IMR-90 (cell line): ENCODE results near the gene DSCAML1. TPM values are rescaled to one million over a fixed set of nuclear protein-coding genes. Genes with fewer than 3 reads are reported as not detected.

Experiments
- ATAC-seq: fragments of 200-7000 bp; cut with Tn5 transposase; 2 replicates; pipeline ENCODE4 v1.9.1; 2020; ENCODE audit warnings: low read depth, mild to moderate bottlenecking, moderate library complexity
- BruUV-seq: library from RNA; stranded (reverse); fragments of 400-500 nt; replicated peaks from 2 replicates; lab custom pipeline; 2021; lab: Mats Ljungman, UMichigan
- CTCF ChIA-PET: fragments of 300-600 bp; formaldehyde crosslinking; extraction: SDS; loops from one replicate; lab custom pipeline; 2021; ENCODE audit warnings: antibody characterized with exemption; lab: Yijun Ruan, JAX
- POLR2A ChIA-PET: fragments of 300-600 bp; sonication (Branson Sonifier 250); formaldehyde crosslinking; loops from one replicate; lab custom pipeline; 2022; ENCODE audit warnings: antibody characterized with exemption; ENCODE audit not compliant: unreplicated experiment; lab: Charles Lee
- DNase-seq: peaks from one replicate; pipeline ENCODE4 v3.0.0; 2013
- H2AFZ ChIP-seq: replicated peaks from 2 replicates; pipeline ENCODE3; 2013; ENCODE audit warnings: low read length, mild to moderate bottlenecking; ENCODE audit not compliant: poor library complexity
- H2AK5ac ChIP-seq: 2 replicates; pipeline ENCODE4 v1.6.1; 2013; ENCODE audit warnings: low read depth, low read length, inconsistent platforms
- H2AK9ac ChIP-seq: replicated peaks from 2 replicates; pipeline ENCODE3; 2013; ENCODE audit warnings: mild to moderate bottlenecking, low read depth, low read length, moderate library complexity; ENCODE audit not compliant: poor library complexity
- H2BK120ac ChIP-seq: 2 replicates; pipeline ENCODE4 v1.6.1; 2013; ENCODE audit warnings: low read depth, low read length, inconsistent platforms
- H2BK15ac ChIP-seq: 3 replicates; pipeline ENCODE4 v1.6.1; 2013; ENCODE audit warnings: low read depth, low read length, inconsistent platforms
- H2BK20ac ChIP-seq: 2 replicates; pipeline ENCODE4 v1.6.1; 2013; ENCODE audit warnings: low read depth, mild to moderate bottlenecking, inconsistent platforms, low read length, moderate library complexity
- H2BK5ac ChIP-seq: 2 replicates; pipeline ENCODE4 v1.6.1; 2013; ENCODE audit warnings: mild to moderate bottlenecking, low read depth, low read length, inconsistent platforms; ENCODE audit not compliant: poor library complexity, severe bottlenecking
- H3K14ac ChIP-seq: replicated peaks from 2 replicates; pipeline ENCODE4 v1.6.1; 2013; ENCODE audit warnings: low read depth, low read length, inconsistent platforms
- H3K18ac ChIP-seq: 2 replicates; pipeline ENCODE4 v1.6.1; 2013; ENCODE audit warnings: low read depth, low read length, control low read depth
- H3K23ac ChIP-seq: 2 replicates; pipeline ENCODE4 v1.6.1; 2013; ENCODE audit warnings: low read depth, low read length, inconsistent platforms
- H3K27ac ChIP-seq: 2 replicates; pipeline ENCODE4 v1.5.1; 2013; ENCODE audit warnings: mild to moderate bottlenecking, control low read depth, low read length; ENCODE audit not compliant: insufficient read depth
- H3K27me3 ChIP-seq: 2 replicates; pipeline ENCODE4 v1.6.1; 2013; ENCODE audit warnings: low read length; ENCODE audit not compliant: control insufficient read depth, insufficient read depth
- H3K36me3 ChIP-seq: 2 replicates; pipeline ENCODE4 v1.6.1; 2013; ENCODE audit warnings: low read length, mixed read lengths; ENCODE audit not compliant: control insufficient read depth, insufficient read depth
- H3K4ac ChIP-seq: 2 replicates; pipeline ENCODE4 v1.6.1; 2013; ENCODE audit warnings: low read depth, low read length, inconsistent platforms
- H3K4me1 ChIP-seq: 2 replicates; pipeline ENCODE4 v1.6.1; 2013; ENCODE audit warnings: low read length, mixed read lengths; ENCODE audit not compliant: control insufficient read depth, insufficient read depth
- H3K4me2 ChIP-seq: 2 replicates; pipeline ENCODE4 v1.6.1; 2013; ENCODE audit warnings: low read depth, mild to moderate bottlenecking, control low read depth, low read length, moderate library complexity
- H3K4me3 ChIP-seq: 2 replicates; pipeline ENCODE4 v1.5.1; 2013; ENCODE audit warnings: low read depth, mild to moderate bottlenecking, control low read depth, low read length, moderate library complexity; ENCODE audit not compliant: insufficient read depth
- H3K56ac ChIP-seq: 2 replicates; pipeline ENCODE4 v1.6.1; 2013; ENCODE audit warnings: low read length, inconsistent platforms; ENCODE audit not compliant: insufficient read depth; ENCODE audit errors: extremely low read depth
- H3K79me1 ChIP-seq, 2 experiments: 2 replicates each; pipeline ENCODE4 v1.6.1; 2013; ENCODE audit warnings: low read length in 2 of 2, inconsistent platforms in 1 of 2, low read depth in 1 of 2
- H3K9ac ChIP-seq: 2 replicates; pipeline ENCODE4 v1.6.1; 2013; ENCODE audit warnings: low read depth, low read length, control low read depth
- H3K9me1 ChIP-seq: 2 replicates; pipeline ENCODE4 v1.6.1; 2013; ENCODE audit warnings: low read length, inconsistent platforms; ENCODE audit not compliant: insufficient read depth
- H3K9me3 ChIP-seq: 2 replicates; pipeline ENCODE4 v1.6.1; 2013; ENCODE audit warnings: low read length; ENCODE audit not compliant: control insufficient read depth, insufficient read depth
- H4K20me1 ChIP-seq: 2 replicates; pipeline ENCODE4 v1.6.1; 2013; ENCODE audit warnings: low read length, inconsistent platforms; ENCODE audit not compliant: insufficient read depth
- H4K5ac ChIP-seq: 2 replicates; pipeline ENCODE4 v1.6.1; 2013; ENCODE audit warnings: mild to moderate bottlenecking, low read depth, low read length, control low read depth
- H4K8ac ChIP-seq, 2 experiments: 2 replicates each; pipeline ENCODE4 v1.6.1; 2013; ENCODE audit warnings: low read depth in 2 of 2, low read length in 2 of 2, control low read depth in 1 of 2, inconsistent platforms in 1 of 2
- H4K91ac ChIP-seq: 2 replicates; pipeline ENCODE4 v1.6.1; 2013; ENCODE audit warnings: low read depth, low read length, inconsistent platforms; ENCODE audit not compliant: insufficient read depth
- BHLHE40 ChIP-seq: fragments of 150-350 bp; IDR thresholded peaks from 2 replicates; pipeline ENCODE4 v1.6.1; 2016; ENCODE audit warnings: mild to moderate bottlenecking, low read depth, low read length
- CEBPB ChIP-seq: IDR thresholded peaks from 2 replicates; pipeline ENCODE4 v1.6.1; 2012; ENCODE audit warnings: low read depth, low read length, improper control_type of control experiment
- CHD1 ChIP-seq: IDR thresholded peaks from 2 replicates; pipeline ENCODE4 v1.6.1; 2012; ENCODE audit warnings: low read depth, low read length, improper control_type of control experiment
- CTCF ChIP-seq: conservative IDR thresholded peaks from 2 replicates; pipeline ENCODE4 v1.5.1; 2012; ENCODE audit warnings: mild to moderate bottlenecking, low read depth, low read length, improper control_type of control experiment
- ELK1 ChIP-seq: fragments of 150-350 bp; IDR thresholded peaks from 2 replicates; pipeline ENCODE4 v1.6.1; 2016; ENCODE audit warnings: low read depth, mild to moderate bottlenecking, low read length, moderate library complexity, borderline replicate concordance
- FOS ChIP-seq: fragments of 150-350 bp; IDR thresholded peaks from 2 replicates; pipeline ENCODE4 v1.6.1; 2016; ENCODE audit warnings: low read depth, low read length
- MAFK ChIP-seq: IDR thresholded peaks from 2 replicates; pipeline ENCODE4 v1.6.1; 2012; ENCODE audit warnings: low read depth, low read length, improper control_type of control experiment
- MAZ ChIP-seq: IDR thresholded peaks from 2 replicates; pipeline ENCODE4 v1.6.1; 2012; ENCODE audit warnings: low read depth, mild to moderate bottlenecking, low read length, improper control_type of control experiment, moderate library complexity, borderline replicate concordance
- MXI1 ChIP-seq: IDR thresholded peaks from 2 replicates; pipeline ENCODE4 v1.6.1; 2012; ENCODE audit warnings: low read depth, mild to moderate bottlenecking, low read length, moderate library complexity, borderline replicate concordance
- NFE2L2 ChIP-seq: fragments of 150-350 bp; IDR thresholded peaks from 2 replicates; pipeline ENCODE4 v1.6.1; 2016; ENCODE audit warnings: low read depth, mild to moderate bottlenecking, low read length
- POLR2A ChIP-seq: IDR thresholded peaks from 2 replicates; pipeline ENCODE4 v1.6.1; 2012; ENCODE audit warnings: mild to moderate bottlenecking, low read depth, low read length
- RAD21 ChIP-seq: IDR thresholded peaks from 2 replicates; pipeline ENCODE4 v1.6.1; 2012; ENCODE audit warnings: low read length, improper control_type of control experiment
- RCOR1 ChIP-seq: IDR thresholded peaks from 2 replicates; pipeline ENCODE4 v1.6.1; 2012; ENCODE audit warnings: mild to moderate bottlenecking, low read length, improper control_type of control experiment; ENCODE audit not compliant: insufficient replicate concordance
- RFX5 ChIP-seq: IDR thresholded peaks from 2 replicates; pipeline ENCODE4 v1.8.0; 2012; ENCODE audit warnings: low read depth, mild to moderate bottlenecking, low read length, moderate library complexity
- SMC3 ChIP-seq: fragments of 150-350 bp; IDR thresholded peaks from 2 replicates; pipeline ENCODE4 v1.6.1; 2016; ENCODE audit warnings: low read depth, mild to moderate bottlenecking, antibody characterized with exemption, low read length, moderate library complexity
- USF2 ChIP-seq: fragments of 150-350 bp; IDR thresholded peaks from 2 replicates; pipeline ENCODE4 v1.6.1; 2017; ENCODE audit warnings: mild to moderate bottlenecking, antibody characterized with exemption, low read length, low read depth
- WGBS, 2 experiments: methylation state at CpG; one replicate each; pipeline versions ENCODE4 v1.1.5 to v1.1.7; 2013; ENCODE audit warnings: missing lambda C conversion rate in 2 of 2; ENCODE audit not compliant: insufficient read length in 1 of 2; ENCODE audit errors: extremely low coverage in 2 of 2; 5-methylcytosine and 5-hydroxymethylcytosine counted together
- dilution Hi-C: fragments of 300-500 bp; cut with HindIII; formaldehyde crosslinking; loops from one replicate; pipeline ENCODE4 v1.14.3; 2018; ENCODE audit warnings: low sequenced_read_pairs; ENCODE audit not compliant: unreplicated experiment
- in situ Hi-C: fragments of 300-500 bp; cut with MboI; formaldehyde crosslinking; loops from 3 replicates; pipeline ENCODE4 v1.14.3; 2019; ENCODE audit warnings: low sequenced_read_pairs, inconsistent platforms, mixed read lengths
- intact Hi-C: fragments of 100-400 bp; cut with micrococcal nuclease; formaldehyde crosslinking; loops from 2 replicates; pipeline ENCODE4 v1.10.0; 2022
- polyA plus RNA-seq, 3 experiments: library from polyadenylated mRNA; depleted of rRNA; stranded (reverse); fragments of >200 nt; gene quantifications; 2 replicates each; pipeline ENCODE4 v1.2.3, GENCODE V29; 2012; ENCODE audit warnings: low replicate concordance in 1 of 3
- total RNA-seq: library from RNA; depleted of rRNA; stranded (reverse); fragments of >200 nt; gene quantifications from 2 replicates; pipeline ENCODE4 v1.2.3, GENCODE V29; 2012

The DSCAML1 gene
- total and polyA plus RNA-seq, 2 of the 4 experiments (the other 2 are of a cell fraction), result not detected

- Histone ChIP-seq H3K4me2 (no peak overlapping the region), H3K79me1 (no peaks in the 10 kb centered on the region), H3K27ac (no peak overlapping the region), H3K14ac (no peak overlapping the region), H2AFZ (no peak overlapping the region), H4K8ac (no peak overlapping the region), H4K91ac (no peak overlapping the region), H2BK20ac (no peak overlapping the region), H2AK9ac (no peak overlapping the region), H3K23ac (no peak overlapping the region), H4K5ac (no peak overlapping the region), H3K27me3 (peaks cover 14% of the 10 kb centered on the region; the same call in 1 of the 2 replicates), H3K4ac (no peak overlapping the region), H3K56ac (no peak overlapping the region), H3K9ac (no peak overlapping the region), H2BK5ac (no peak overlapping the region), H2AK5ac (no peak overlapping the region), H3K4me1 (peaks cover 7% of the 10 kb centered on the region; the same call in 1 of the 2 replicates), H2BK120ac (no peak overlapping the region), H3K4me3 (no peak overlapping the region), H3K9me1 (no peaks in the 10 kb centered on the region), H4K20me1 (no peaks in the 10 kb centered on the region), H3K9me3 (no peaks in the 10 kb centered on the region), H3K18ac (no peak overlapping the region), H2BK15ac (no peak overlapping the region), H3K36me3 (no peaks in the 10 kb centered on the region)
- dilution Hi-C loops (no loop called here), in situ Hi-C loops (no loop called here), intact Hi-C loops (no loop called here)
- ATAC-seq, result no peak
- ChIA-PET POLR2A (no interaction called here), CTCF (no interaction called here)
- no peak for DNase-seq
- 72% methylated on average over 6 of the region's 8 CpGs; no CpG with 5 or more reads in 1 of the 2 experiments for WGBS, 2 experiments
- TF ChIP-seq MAZ, result no peak
- TF ChIP-seq SMC3, result no peak
- no peak for TF ChIP-seq RCOR1
- no peak for TF ChIP-seq NFE2L2
- no peak for TF ChIP-seq BHLHE40
- TF ChIP-seq RFX5, result no peak
- TF ChIP-seq MAFK, result no peak
- TF ChIP-seq CHD1, result no peak
- no peak for TF ChIP-seq USF2
- no peak for TF ChIP-seq RAD21
- TF ChIP-seq MXI1, result no peak
- no peak for TF ChIP-seq CEBPB
- no peak for TF ChIP-seq CTCF
- TF ChIP-seq POLR2A, result no peak
- TF ChIP-seq ELK1, result no peak
- no peak for TF ChIP-seq FOS
- no TSS peak for BruUV-seq
Measured at GRCh38 chr11:117832511-117832910, 35.5 kb upstream of the DSCAML1 start.
